EL (cell line): ENCODE data around the gene TECPR2.
"Not testable (repeated sequence)": the region's sequence is repeated elsewhere in the genome, so short reads cannot be mapped to it uniquely, and the experiment has no call there.

Source experiments
- DNase-seq: peaks from one replicate; pipeline ENCODE4 v3.0.0-alpha.2; 2016

The TECPR2 gene, protein sequence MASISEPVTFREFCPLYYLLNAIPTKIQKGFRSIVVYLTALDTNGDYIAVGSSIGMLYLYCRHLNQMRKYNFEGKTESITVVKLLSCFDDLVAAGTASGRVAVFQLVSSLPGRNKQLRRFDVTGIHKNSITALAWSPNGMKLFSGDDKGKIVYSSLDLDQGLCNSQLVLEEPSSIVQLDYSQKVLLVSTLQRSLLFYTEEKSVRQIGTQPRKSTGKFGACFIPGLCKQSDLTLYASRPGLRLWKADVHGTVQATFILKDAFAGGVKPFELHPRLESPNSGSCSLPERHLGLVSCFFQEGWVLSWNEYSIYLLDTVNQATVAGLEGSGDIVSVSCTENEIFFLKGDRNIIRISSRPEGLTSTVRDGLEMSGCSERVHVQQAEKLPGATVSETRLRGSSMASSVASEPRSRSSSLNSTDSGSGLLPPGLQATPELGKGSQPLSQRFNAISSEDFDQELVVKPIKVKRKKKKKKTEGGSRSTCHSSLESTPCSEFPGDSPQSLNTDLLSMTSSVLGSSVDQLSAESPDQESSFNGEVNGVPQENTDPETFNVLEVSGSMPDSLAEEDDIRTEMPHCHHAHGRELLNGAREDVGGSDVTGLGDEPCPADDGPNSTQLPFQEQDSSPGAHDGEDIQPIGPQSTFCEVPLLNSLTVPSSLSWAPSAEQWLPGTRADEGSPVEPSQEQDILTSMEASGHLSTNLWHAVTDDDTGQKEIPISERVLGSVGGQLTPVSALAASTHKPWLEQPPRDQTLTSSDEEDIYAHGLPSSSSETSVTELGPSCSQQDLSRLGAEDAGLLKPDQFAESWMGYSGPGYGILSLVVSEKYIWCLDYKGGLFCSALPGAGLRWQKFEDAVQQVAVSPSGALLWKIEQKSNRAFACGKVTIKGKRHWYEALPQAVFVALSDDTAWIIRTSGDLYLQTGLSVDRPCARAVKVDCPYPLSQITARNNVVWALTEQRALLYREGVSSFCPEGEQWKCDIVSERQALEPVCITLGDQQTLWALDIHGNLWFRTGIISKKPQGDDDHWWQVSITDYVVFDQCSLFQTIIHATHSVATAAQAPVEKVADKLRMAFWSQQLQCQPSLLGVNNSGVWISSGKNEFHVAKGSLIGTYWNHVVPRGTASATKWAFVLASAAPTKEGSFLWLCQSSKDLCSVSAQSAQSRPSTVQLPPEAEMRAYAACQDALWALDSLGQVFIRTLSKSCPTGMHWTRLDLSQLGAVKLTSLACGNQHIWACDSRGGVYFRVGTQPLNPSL (N-terminal part only)

DNA sequence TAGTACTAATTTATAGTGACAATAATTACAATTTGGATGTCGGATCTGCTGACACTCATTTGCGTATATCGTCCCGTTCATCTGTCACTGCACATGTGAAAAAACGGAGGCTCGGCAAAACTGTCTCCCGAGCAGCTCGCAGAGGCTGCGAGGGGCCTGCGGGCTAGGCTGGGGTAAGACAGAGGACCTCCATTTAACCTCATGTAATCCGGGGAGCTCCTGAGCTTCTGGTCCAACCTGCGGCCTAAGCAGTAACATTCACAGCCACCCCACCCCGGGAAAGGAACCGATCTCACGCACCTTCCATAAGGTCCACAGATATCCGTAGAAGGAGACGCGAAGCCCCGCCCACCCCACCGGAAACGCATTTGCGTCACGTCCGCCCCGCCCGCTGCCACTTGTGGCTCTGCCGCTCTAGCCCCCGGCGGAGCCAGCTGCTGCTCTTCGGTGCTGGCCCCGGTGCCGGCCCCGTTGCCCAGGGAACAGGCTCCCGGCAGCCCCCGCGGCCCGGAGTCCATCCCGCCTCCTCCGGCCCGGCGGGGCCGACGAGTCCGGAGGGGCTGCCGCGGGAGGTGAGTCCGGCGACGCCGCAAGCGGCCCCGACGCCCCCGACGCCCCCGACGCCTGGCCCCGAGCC, at the start of gene TECPR2, which contains the start of gene CINP:
TSS of gene TECPR2 (plus strand) at position 397 of the 637 bp plus-strand sequence. CDS start 13,781 bp downstream, outside the sequence.
TSS of gene CINP (minus strand) at position 346 of the 637 bp plus-strand sequence. CDS start at position 307, 39 bp downstream.
- DNase-seq: peak; percentile 96

DNA sequence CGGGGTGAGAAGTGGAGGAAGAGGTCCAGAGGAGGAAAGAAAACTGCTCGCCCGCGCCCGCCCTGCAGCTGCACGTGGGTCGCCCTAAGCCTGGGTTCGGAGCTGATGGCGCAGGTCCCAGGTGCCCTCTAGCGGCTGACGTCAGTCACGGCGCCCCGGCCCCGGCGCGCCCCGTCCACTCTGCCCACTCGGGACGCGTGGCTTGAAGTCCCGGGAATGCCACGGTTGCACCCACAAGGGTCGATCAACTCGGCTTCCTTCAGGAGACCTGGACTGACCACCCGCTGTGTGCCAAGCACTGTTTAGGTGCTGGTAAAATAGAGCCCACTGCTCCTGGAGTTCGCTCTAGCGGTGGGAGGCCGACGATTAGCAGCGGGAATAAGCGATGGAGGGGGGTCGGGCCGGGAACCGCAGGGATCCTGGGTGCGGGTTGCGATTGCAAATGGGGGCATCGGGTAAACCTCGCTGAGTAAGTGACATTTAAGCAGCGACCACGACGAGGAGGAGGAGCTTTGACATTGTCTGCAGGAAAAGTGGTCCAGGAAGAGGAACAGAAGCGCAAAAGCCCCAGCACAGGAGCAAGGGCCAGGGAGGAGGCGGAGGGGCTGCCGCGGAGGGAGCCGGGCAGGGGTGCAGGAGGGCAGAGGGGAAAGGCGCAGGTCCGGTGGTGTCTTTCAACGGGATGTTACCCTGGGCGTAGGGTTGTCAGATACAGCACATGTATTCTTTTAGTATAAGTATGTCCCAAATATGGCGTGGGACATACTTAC, 48.3 kb upstream of the TECPR2 start:
- peak; percentile 84 for DNase-seq

- DNase-seq: peak; percentile 19
Measured at GRCh38 chr14:102315121-102315520, 47.6 kb upstream of the TECPR2 start.

GRCh38 chr14:102316338-102316742, 46.4 kb upstream of the TECPR2 start:
- DNase-seq: no peak

DNA sequence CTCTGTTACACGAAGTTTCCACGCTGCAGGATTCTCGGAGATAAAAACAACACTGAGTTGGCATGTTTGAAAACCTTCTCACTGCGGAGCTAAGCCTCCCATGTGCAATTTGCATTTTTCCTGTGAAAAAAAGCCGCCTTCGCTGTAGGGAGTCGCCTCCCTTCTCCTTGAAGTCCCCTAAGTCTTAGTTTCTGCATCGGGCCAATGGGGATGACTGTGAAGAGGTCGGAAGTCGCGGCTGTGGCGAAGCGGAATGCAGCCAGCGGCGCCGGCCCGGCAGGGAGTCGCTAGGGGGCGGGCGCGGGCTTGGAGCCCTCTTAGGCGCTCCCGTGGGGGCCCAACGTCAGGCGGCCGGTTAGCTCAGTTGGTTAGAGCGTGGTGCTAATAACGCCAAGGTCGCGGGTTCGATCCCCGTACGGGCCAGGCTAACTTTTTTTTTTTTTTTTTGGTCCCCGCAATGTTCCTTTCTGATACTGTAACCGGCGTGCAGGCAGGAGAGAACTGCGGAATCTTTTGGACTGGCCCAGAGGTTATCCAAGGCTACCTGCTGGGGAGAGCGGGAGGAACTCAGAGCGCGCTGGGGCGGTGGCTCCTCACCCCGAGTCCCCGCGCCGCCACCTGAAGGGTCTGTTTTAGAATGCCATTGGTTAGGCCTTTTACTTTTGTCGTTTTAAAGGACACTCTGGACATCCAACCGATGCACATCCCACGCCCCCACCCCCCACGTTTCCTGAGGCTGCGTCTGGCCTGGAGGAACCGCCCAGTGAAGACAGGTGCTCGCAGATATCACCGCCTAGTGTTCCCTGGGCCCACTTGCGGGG, 45.8 kb upstream of the TECPR2 start:
- peak; percentile 94 for DNase-seq

DNA sequence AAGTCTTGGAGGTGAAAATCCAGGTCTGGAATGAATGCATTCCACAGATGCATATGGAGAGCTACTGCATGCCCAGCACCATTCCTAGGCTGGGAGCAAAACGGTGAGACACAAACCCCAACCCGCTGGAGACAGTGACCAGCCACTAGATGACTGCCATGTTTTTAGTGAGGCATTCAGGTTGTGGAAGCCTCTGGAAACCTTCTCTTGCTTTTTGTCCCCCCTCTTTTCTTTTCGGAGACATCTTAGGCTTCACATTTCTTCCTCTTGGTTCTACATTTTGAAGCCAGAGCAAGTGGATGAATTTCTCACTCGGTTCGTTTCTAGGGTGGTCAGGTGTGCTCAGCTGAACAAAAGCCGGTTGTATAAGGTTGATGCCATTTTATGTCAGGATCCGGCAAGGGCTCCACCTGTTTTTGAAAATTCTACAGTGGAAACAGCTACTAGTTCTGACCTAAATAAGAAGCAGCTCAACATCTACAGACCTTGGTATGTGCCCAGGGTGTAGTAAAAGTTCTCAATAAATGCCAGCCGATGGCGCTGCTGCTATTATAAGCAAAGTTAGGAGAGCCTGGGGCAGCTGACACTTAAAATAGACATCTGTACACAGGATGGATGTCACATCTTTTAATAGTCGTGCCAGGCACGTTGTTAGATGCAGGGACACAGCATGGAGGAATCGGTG, 45.0 kb upstream of the TECPR2 start:
- peak; percentile 37 for DNase-seq

DNA sequence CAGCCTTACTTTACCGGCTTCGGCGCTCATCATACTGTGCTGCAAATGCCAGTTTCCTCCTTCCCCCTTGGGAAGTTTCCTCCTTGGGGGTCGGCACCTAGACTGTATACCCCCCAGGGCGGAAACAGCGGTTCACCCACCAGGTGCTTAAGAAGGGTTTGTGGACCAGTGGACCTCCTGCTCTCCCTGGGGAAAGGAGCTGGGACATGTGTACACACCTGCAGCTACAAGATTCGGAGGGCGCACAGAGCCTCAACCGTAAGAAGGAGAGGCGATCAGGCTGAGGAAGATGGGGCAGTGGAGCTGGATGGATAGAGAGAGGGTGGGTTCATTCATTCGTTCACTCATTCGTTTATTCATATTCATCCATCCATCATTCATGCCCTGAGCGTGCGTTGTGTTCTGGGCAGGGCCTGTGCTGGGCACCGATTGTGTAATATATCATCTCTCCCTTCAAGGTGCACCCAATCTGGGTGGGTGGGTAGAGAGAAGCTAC, 43.9 kb upstream of the TECPR2 start:
- no peak for DNase-seq

DNA sequence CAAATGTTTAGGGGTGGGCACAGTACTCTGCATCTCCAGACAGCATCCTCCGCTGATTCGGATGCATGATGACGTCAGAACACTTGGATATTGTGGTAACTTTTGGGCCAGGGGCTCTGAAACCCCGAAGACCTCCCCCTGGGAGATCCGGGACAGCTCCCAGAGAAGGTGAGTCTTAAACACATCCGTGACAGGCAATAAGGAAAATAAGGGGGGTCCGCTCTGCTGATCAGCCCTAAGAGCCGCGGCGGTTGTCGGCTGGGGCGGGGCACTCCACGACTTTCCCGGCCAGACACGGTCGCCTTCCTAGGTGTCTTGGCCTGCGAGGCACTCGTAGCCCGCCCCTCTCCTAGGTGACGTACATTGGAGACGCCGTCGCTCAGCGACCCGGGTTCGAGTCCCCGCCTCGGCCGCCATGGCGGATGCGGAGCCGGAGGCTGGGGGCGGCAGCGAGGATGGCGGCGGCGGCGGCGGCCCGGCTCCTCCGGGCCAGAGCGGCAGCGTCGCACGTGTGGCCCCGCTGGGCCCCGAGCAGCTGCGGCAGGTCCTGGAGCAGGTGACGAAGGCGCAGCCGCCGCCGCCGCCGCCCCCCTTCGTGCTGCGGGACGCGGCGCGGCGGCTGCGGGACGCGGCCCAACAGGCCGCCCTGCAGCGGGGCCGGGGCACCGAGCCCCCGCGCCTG, 43.2 kb upstream of the TECPR2 start, which contains the start of gene ZNF839:
TSS of gene ZNF839 (plus strand) at position 396 of the 682 bp plus-strand sequence. CDS start at position 416, 20 bp downstream.
- peak; percentile 91 for DNase-seq

GRCh38 chr14:102320033-102320660, 42.6 kb upstream of the TECPR2 start:
- DNase-seq: peak; percentile 44

DNA sequence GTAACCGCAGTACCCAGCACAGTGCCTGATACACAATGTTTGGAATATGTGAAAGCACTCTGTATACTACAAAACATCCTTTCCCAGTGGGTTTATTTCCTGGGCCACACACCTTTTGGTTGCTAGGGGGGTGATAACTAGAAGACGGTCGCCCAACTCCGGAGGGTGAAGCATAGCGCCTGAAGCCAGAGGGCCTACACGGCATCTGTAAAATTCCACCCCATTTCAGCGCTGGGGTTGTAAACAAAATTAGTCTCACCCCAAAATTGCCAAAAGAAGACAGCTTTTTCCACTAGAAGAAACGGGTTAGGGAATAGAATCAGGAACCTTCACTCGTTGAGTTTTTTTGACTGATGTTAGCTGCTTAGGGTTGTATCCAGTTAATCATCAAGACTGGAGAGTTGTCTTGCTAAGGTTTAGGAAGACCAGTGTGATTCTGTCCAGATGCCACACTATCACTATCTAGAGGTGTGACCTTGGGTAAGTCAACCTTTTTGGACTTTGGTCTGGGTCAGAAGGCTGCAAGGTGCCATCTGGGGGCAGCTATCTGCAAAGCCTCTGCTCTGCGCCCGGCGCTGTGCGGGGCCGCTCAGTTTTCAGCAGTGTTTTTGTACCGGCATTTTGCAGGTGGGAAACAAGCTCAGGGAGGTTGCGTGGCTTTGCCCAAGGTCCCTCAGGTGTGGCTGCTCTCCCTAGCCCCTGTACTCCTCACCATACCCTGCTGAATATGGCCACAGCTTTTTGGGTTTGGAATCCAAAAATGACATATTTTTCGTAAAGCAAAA, 41.9 kb upstream of the TECPR2 start:
- no peak for DNase-seq

DNA sequence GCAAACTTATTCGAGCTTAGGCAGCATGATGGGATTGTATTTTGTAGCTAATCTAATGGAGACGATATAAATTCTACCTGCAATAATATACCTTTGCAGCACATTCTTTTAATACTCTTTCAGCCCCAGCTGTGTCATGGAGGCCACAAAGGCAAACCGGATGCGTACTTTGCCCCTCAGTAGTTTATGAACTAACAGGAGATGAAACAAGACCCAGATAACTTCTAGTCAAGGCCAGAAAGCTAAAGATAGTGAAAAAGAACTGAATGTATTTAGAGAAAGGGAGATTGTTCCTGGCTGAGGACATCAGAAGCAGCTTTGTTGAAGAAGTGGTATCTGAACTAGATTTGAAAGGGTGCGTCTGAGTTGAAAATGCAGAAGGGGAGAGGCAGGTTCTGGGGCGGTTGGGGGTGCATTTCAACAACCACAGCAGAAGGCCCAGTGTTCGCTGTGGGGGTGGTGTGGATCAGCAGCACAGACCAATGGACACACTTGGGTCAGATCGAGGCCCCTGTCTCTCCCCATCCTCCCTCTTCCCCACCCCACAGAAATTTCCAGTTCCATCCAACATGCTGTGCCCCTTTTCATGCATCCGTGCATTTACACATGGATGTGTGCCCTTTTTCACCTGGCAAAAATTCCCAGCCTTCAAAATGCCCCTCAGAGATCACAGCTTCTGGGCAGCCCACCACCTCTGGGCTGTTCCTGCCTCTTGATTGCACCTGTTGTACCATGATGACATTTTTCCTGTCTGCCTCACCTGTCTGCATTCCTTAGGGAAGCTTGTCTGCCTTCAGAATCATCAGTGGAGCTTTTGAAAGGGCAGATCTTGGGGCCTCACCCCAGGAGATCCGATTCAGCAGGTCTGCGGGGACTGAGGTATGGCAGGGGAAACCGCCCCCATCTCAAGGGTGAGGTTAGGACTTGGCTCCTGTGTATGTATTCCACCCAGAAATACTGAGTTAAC, 41.0 kb upstream of the TECPR2 start:
- DNase-seq: no peak

DNA sequence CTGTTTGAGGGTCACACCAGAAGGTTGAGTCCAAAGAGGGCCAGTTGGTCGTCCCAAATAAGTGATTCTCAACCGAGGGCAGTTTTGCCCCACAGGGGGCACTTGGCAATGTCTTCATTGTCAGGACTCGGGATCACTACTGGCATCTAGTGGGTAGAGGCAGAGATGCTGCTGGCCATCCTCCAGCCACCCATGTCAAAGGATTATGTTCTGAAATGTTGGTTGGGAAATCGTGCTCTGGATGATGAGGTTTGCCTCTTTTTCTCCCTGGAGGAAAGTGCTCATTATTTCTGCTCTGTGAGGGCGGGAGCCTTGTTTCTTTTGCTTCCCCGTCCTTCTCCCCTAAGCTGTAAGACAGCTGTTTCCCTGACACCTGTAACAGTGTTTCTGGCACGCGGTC, 39.6 kb upstream of the TECPR2 start:
- peak; percentile 75 for DNase-seq

DNA sequence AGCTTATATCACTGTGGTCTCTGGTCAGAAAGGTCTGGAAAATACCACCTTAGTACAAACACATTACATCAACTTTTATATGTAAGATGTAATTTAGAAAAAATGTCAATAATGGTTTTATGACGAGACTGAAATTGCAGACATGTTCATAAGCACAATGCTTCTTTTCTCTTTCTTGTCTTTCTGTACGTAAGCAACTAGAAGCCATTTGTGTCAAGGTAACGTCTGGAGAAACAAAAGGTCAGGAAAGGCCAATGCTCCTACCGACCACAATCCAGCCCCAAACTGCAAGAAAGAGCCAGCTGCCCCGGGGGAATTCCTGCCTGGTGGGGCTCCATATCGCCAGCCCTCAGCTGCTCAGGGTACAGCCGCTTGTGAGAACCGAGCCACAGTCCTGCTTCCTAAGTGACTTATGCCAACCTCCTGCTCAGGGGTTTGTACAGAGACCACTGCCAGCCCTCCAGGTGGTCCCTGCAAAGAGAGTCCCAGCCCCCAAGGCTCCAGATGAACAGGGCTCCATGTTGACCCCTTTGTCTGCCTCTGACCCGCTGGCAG, 36.9 kb upstream of the TECPR2 start:
- no peak for DNase-seq

DNA sequence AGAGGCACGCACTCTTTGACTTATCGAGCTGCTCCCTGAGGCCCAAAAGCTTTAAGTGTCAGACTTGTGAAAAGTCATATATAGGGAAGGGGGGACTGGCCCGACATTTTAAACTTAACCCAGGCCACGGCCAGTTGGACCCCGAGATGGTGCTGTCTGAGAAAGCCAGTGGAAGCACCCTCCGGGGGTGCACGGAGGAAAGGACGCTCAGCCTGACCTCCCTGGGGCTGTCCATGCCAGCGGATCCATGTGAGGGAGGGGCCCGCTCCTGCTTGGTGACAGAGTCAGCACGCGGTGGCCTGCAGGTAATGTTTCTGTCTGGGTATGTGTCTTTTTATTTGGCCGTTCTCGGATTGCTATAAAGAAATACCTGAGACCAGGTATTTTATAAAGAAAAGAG, 36.2 kb upstream of the TECPR2 start:
- DNase-seq: no peak

GRCh38 chr14:102329381-102329780, 33.4 kb upstream of the TECPR2 start:
- DNase-seq: not testable (repeated sequence)

DNA sequence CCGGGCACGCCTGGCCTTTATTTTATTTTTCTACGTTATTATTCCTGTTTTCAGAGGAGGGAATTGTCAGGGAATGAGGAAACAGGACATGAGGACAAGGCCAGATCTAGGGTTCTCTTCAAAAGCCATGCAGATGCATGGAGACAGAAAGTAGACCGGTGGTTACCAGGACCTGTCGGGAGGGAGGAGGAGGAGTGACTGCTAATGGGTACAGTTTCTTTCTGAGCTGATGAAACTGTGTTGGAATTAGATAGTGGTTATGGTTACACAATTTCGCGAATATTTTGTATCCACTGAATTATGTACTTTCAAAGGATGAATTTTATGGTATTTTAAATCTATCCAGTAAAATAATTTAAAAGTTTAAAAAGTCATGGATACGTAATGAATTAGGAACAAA, 31.9 kb upstream of the TECPR2 start:
- DNase-seq: no peak
